GM23248 (cell line): ENCODE data around the gene STIP1.

Experiments used
- EZH2 ChIP-seq: fragments of 200-600 bp; sonication (generic); IDR thresholded peaks from 2 replicates; pipeline ENCODE4 v1.6.1; 2018; ENCODE audit warnings: antibody characterized with exemption, mild to moderate bottlenecking; ENCODE audit not compliant: insufficient read depth, poor library complexity, severe bottlenecking
- EZH2phosphoT487 ChIP-seq: fragments of 200-600 bp; sonication (generic); IDR thresholded peaks from 2 replicates; pipeline ENCODE4 v1.6.1; 2018; ENCODE audit warnings: antibody characterized with exemption, moderate library complexity, mild to moderate bottlenecking, low read depth; ENCODE audit not compliant: insufficient read depth

- TF ChIP-seq EZH2phosphoT487 (no peak), EZH2 (no peak)
Measured at GRCh38 chr11:64178951-64179639, 6.9 kb upstream of the STIP1 start.
